Activated naive CD4-positive, alpha-beta T cell (primary cell): ENCODE measurements around the gene GNB1L.

Source experiments
- DNase-seq, 4 experiments: peaks; one replicate each; lab custom pipeline; 2025; lab: John Stamatoyannopoulos, UW

GNB1L gene

GRCh38 chr22:19863571-19863970 is 8.9 kb upstream of the GNB1L start:
- no peak for DNase-seq

GRCh38 chr22:19862619-19863246 is 8.1 kb upstream of the GNB1L start:
- DNase-seq, result no peak

GRCh38 chr22:19859861-19860510 is 5.3 kb upstream of the GNB1L start:
- DNase-seq, result no peak

- DNase-seq, result no peak
Observed at GRCh38 chr22:19857382-19857781, 2.7 kb upstream of the GNB1L start.

GRCh38 chr22:19855504-19856409 is 1.1 kb upstream of the GNB1L start:
- peak in 2 of 4 experiments; percentile 48 to 55 for DNase-seq

- DNase-seq, result peak in 1 of 4 experiments; percentile 24
Observed at GRCh38 chr22:19853879-19854777, 546 bp downstream of the GNB1L start.

GRCh38 chr22:19853058-19853878 is 1.4 kb downstream of the GNB1L start:
- DNase-seq, result no peak

- no peak for DNase-seq
Observed at GRCh38 chr22:19852177-19852781, 2.4 kb downstream of the GNB1L start.

- DNase-seq, result no peak
Observed at GRCh38 chr22:19851291-19852176, 3.1 kb downstream of the GNB1L start.

- no peak for DNase-seq
Observed at GRCh38 chr22:19850763-19851109, 3.9 kb downstream of the GNB1L start.

- DNase-seq, result no peak
Observed at GRCh38 chr22:19849835-19850762, 4.6 kb downstream of the GNB1L start.

GRCh38 chr22:19848298-19849224 is 6.1 kb downstream of the GNB1L start:
- DNase-seq, result no peak

GRCh38 chr22:19847345-19847632 is 7.4 kb downstream of the GNB1L start:
- DNase-seq, result no peak

- DNase-seq, result no peak
Observed at GRCh38 chr22:19846620-19847344, 7.9 kb downstream of the GNB1L start.

GRCh38 chr22:19845054-19845722 is 9.5 kb downstream of the GNB1L start:
- no peak for DNase-seq

GRCh38 chr22:19844377-19845053 is 10.2 kb downstream of the GNB1L start:
- no peak for DNase-seq
